OCI-LY7 (cell line): ENCODE results near the gene TK1.

Experiments
- CTCF ChIP-seq: fragments of 200-600 bp; sonication (generic); conservative IDR thresholded peaks from 2 replicates; pipeline ENCODE4 v1.5.1; 2014; ENCODE audit warnings: mild to moderate bottlenecking, antibody characterized with exemption, low read length, moderate library complexity, mixed read lengths
- EZH2phosphoT487 ChIP-seq: fragments of 200-600 bp; sonication (generic); IDR thresholded peaks from 2 replicates; pipeline ENCODE4 v1.6.1; 2018; ENCODE audit warnings: low read depth, borderline replicate concordance, mild to moderate bottlenecking, mixed run types, antibody characterized with exemption, low read length, moderate library complexity, mixed read lengths

GRCh38 chr17:78235885-78236284 is 49.0 kb upstream of the TK1 start:
- TF ChIP-seq CTCF (no peak), EZH2phosphoT487 (no peak)
